ENCODE measurements around the gene RFC3.

DNA sequence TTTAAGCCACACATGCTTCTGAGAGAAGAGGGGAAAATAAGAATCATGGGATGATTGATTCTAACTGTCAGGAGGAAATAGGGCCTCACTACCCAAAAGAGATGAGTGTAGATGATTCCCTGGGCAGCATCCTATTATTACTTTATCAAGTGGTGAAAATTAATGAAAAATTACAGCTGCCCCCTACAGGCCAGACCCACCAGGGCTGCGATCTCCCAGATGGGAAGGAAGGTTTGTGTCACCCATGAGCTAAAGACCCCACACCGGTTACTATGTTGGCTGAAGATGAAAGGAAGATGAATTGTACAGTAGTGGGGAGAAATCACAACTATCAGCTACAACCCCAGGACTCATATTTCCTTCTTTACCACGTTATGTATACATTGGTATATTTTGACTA, 49.5 kb downstream of the RFC3 start:
- TF ChIP-seq, protein P1, sequence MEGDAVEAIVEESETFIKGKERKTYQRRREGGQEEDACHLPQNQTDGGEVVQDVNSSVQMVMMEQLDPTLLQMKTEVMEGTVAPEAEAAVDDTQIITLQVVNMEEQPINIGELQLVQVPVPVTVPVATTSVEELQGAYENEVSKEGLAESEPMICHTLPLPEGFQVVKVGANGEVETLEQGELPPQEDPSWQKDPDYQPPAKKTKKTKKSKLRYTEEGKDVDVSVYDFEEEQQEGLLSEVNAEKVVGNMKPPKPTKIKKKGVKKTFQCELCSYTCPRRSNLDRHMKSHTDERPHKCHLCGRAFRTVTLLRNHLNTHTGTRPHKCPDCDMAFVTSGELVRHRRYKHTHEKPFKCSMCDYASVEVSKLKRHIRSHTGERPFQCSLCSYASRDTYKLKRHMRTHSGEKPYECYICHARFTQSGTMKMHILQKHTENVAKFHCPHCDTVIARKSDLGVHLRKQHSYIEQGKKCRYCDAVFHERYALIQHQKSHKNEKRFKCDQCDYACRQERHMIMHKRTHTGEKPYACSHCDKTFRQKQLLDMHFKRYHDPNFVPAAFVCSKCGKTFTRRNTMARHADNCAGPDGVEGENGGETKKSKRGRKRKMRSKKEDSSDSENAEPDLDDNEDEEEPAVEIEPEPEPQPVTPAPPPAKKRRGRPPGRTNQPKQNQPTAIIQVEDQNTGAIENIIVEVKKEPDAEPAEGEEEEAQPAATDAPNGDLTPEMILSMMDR (IDR thresholded peaks at IDR 0.05): no peak
- TF ChIP-seq POLR2A (IDR thresholded peaks at IDR 0.05): no peak
- no peak for TF ChIP-seq EP300 (IDR thresholded peaks at IDR 0.05)
